ENCODE measurements around the gene GNL3L. TPM values are rescaled to one million over a fixed set of nuclear protein-coding genes. Genes with fewer than 3 reads are reported as not detected.
A peak's percentile ranks its signal among the peaks of the same experiment; 100 is the strongest.

Gene GNL3L
- total RNA-seq, 4 donors from 2014 or later = 8.5 to 39.6 (median 34.5) TPM

DNA sequence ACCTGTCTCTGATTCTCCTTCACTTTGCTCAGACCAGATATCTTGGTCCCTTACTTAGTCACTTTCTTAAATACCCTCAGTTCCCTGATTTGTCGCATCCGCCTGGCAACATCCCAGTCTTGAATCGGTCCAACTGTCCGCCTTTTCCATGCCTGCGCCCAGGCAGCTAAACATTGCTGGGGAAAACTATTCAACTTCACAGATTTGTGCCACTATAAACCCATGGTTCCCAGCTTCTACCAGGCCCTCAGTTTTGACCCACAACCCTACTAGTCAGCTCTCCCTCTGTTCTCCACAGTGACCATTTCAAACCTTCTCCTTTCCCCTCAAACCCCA is 33.5 kb upstream of the GNL3L start:
- Histone ChIP-seq H3K36me3 (no peaks in the 10 kb centered on the region), H3K4me3 (peak overlapping the region; percentile 46 to 53), H3K9me3 (no peaks in the 10 kb centered on the region), H3K27ac (peak overlapping the region; percentile 82 to 88), H3K27me3 (no peaks in the 10 kb centered on the region), H3K4me1 (no peaks in the 10 kb centered on the region)
- intact Hi-C loops (cut with DNase I; ENCODE audit: low total_unique reads) = no loop called here
- TF ChIP-seq POLR2A (IDR thresholded peaks at IDR 0.05) = no peak
- TF ChIP-seq, protein P1, sequence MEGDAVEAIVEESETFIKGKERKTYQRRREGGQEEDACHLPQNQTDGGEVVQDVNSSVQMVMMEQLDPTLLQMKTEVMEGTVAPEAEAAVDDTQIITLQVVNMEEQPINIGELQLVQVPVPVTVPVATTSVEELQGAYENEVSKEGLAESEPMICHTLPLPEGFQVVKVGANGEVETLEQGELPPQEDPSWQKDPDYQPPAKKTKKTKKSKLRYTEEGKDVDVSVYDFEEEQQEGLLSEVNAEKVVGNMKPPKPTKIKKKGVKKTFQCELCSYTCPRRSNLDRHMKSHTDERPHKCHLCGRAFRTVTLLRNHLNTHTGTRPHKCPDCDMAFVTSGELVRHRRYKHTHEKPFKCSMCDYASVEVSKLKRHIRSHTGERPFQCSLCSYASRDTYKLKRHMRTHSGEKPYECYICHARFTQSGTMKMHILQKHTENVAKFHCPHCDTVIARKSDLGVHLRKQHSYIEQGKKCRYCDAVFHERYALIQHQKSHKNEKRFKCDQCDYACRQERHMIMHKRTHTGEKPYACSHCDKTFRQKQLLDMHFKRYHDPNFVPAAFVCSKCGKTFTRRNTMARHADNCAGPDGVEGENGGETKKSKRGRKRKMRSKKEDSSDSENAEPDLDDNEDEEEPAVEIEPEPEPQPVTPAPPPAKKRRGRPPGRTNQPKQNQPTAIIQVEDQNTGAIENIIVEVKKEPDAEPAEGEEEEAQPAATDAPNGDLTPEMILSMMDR (IDR thresholded peaks at IDR 0.05) = no peak
- peak in 1 of 2 donors; percentile 20 for DNase-seq

DNA sequence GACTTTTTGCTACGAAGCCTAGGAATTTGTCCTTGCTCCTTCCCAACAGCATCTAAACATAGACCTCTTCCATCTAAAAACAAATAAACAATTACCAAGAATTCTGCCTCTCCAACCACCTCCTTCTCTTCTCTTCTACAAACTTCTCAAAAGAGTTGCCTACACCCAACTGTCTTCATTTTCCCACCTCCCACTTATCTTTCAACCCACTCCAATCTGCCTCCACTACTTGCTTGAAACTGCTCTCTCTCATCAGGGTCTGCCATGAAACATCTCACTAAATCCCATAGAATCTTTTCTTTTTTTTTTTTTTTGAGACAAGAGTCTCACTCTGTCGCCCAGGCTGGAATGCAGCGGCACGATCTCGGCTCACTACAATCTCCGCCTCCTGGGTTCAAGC is 33.1 kb upstream of the GNL3L start:
- Histone ChIP-seq H3K36me3 (no peaks in the 10 kb centered on the region), H3K4me3 (no peak overlapping the region), H3K4me1 (no peaks in the 10 kb centered on the region), H3K9me3 (no peaks in the 10 kb centered on the region), H3K27ac (peak overlapping the region; percentile 82 to 88), H3K27me3 (no peaks in the 10 kb centered on the region)
- intact Hi-C loops (cut with DNase I; ENCODE audit: low total_unique reads) = no loop called here
- DNase-seq = no peak
- no peak for TF ChIP-seq POLR2A (IDR thresholded peaks at IDR 0.05)
- TF ChIP-seq, protein P1 (IDR thresholded peaks at IDR 0.05) = no peak

DNA sequence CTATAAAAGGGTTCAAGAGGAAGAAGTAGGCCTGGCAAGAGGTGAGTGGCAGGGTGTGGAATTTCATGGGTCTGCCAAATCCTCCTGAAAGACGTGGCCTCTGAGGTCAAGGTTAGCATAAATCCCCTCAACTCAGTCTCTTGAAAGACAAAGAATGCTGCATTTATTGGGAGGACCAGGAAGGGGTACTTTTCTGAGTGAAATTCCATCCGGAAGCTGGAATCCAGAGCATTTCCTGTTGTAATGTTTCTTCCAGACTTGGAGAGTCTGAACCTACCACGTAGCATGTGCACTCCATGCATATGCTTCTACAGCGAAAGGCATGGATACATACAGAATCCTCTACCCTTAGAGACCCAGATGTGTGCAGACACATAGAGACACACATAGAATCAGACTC is 20.6 kb upstream of the GNL3L start:
- Histone ChIP-seq H3K27ac (no peak overlapping the region), H3K4me1 (no peaks in the 10 kb centered on the region), H3K9me3 (no peaks in the 10 kb centered on the region), H3K4me3 (no peak overlapping the region), H3K36me3 (no peaks in the 10 kb centered on the region), H3K27me3 (no peaks in the 10 kb centered on the region)
- no peak for DNase-seq
- TF ChIP-seq POLR2A (IDR thresholded peaks at IDR 0.05) = no peak
- intact Hi-C loops (cut with DNase I; ENCODE audit: low total_unique reads) = no loop called here

DNA sequence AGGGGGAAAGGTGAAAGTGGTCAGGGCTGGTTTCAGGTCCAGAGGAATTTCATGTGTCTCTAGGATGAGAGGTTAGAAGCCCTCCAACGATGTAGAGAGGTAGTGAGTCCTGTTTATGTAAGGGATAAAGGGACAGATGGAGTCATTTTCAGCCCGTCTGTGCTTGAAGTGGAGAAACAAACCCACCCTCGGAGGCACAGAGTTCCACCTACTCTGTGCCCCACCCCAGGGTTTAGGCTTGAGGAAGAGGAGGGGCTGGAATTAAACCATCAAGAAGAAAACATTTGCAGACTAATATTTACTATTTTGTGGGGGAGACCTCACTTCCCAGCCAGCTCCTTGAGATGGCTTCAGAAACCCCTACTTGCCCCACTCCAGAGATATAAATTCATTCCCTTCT is 868 bp upstream of the GNL3L start:
- no peak for DNase-seq
- peak overlapping the region; percentile 46 to 70 for H3K4me3 ChIP-seq

DNA sequence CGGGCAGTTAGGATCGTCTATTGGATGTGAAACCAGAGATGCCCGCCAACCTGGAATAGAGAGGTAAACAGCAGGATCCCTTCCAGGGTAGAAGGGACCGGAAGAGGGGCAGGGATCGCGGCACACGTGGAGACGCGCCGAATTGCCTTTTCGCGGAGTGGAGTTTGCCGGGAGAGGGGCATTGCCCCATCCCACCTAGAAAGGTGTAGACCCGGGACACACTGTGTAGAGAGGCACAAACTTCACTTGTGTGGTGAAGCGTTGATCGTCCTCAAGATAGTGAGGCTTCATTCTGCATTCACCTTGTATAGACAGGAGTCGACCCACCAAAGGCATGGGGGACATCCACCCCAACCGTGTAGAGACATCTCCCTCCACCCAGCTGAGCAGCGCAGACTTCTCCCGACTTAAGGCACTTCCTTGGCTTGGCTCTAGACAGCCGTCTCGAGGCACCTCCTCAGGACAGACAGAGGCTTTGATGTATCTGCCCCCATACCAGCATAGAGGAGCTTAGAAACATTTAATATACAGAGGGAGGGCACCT is 410 bp downstream of the GNL3L start:
- Histone ChIP-seq H3K4me3 (peak overlapping the region; percentile 54 to 70), H3K36me3 (no peaks in the 10 kb centered on the region), H3K27ac (peak overlapping the region; percentile 51 to 73), H3K4me1 (no peaks in the 10 kb centered on the region), H3K9me3 (no peaks in the 10 kb centered on the region), H3K27me3 (no peaks in the 10 kb centered on the region)
- no peak for DNase-seq
- intact Hi-C loops (cut with DNase I; ENCODE audit: low total_unique reads) = no loop called here
- TF ChIP-seq, protein P1 (IDR thresholded peaks at IDR 0.05) = no peak
- TF ChIP-seq POLR2A (IDR thresholded peaks at IDR 0.05) = no peak

More for the DNA sequence above, 868 bp upstream of the GNL3L start:
- intact Hi-C loops (cut with DNase I; ENCODE audit: low total_unique reads) = no loop called here
- no peaks in the 10 kb centered on the region for H3K4me1 ChIP-seq
- no peaks in the 10 kb centered on the region for H3K27me3 ChIP-seq
- no peaks in the 10 kb centered on the region for H3K36me3 ChIP-seq
- H3K9me3 ChIP-seq = no peaks in the 10 kb centered on the region
- no peak for TF ChIP-seq POLR2A (IDR thresholded peaks at IDR 0.05)
- TF ChIP-seq, protein P1 (IDR thresholded peaks at IDR 0.05) = no peak
- H3K27ac ChIP-seq = peak overlapping the region; percentile 79 to 83

DNA sequence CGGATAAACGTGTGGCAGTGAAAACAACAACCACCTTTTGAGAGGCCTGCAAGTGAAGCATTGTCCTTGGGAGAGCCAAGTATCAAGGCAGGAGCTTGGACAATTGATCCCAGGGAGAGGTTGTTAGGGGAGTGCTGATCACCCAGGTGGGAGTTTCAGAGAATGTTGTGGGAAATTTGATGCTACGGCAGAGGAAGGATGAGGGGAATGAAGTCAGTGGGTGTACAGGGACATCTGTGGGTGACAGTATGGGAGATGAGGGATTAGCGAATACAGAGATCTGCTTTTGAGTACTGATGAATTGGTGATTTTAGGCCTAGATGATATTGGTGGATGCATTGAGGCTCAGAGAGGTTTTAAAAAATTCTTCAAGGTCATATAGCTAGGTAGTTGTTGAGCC is 4.3 kb downstream of the GNL3L start:
- no peaks in the 10 kb centered on the region for H3K27me3 ChIP-seq
- no peaks in the 10 kb centered on the region for H3K4me1 ChIP-seq
- TF ChIP-seq, protein P1 (IDR thresholded peaks at IDR 0.05) = no peak
- TF ChIP-seq POLR2A (IDR thresholded peaks at IDR 0.05) = no peak
- no peaks in the 10 kb centered on the region for H3K9me3 ChIP-seq
- DNase-seq = no peak
- no peak overlapping the region for H3K4me3 ChIP-seq
- intact Hi-C loops (cut with DNase I; ENCODE audit: low total_unique reads) = no loop called here
- H3K27ac ChIP-seq = no peak overlapping the region
- H3K36me3 ChIP-seq = no peaks in the 10 kb centered on the region

All from uterus (tissue), 4 donors.